Mesenchymal stem cell (in vitro differentiated cells and primary cell): ENCODE data around the gene SMURF1.

Experiments used
- DNase-seq: peaks from one replicate; pipeline ENCODE4 v3.0.0-alpha.2; 2013
- H2AFZ ChIP-seq: one replicate; pipeline ENCODE4 v1.6.1; 2013; ENCODE audit warnings: low read depth, mild to moderate bottlenecking, control low read depth, inconsistent platforms, low read length, moderate library complexity
- H2AK5ac ChIP-seq: 2 replicates; pipeline ENCODE4 v1.6.1; 2013; ENCODE audit warnings: low read length, moderate library complexity, mild to moderate bottlenecking, inconsistent platforms; ENCODE audit not compliant: severe bottlenecking
- H2BK120ac ChIP-seq: one replicate; pipeline ENCODE4 v1.6.1; 2013; ENCODE audit warnings: low read depth, mild to moderate bottlenecking, inconsistent platforms, low read length, moderate library complexity
- H2BK12ac ChIP-seq, 2 experiments: one replicate each; pipeline ENCODE4 v1.6.1; 2013; ENCODE audit warnings: inconsistent platforms in 2 of 2, low read length in 2 of 2, mild to moderate bottlenecking in 2 of 2, moderate library complexity in 2 of 2, control low read depth in 1 of 2
- H2BK15ac ChIP-seq: one replicate; pipeline ENCODE4 v1.6.1; 2013; ENCODE audit warnings: mild to moderate bottlenecking, low read depth, inconsistent platforms; ENCODE audit not compliant: poor library complexity, severe bottlenecking
- H2BK5ac ChIP-seq: 2 replicates; pipeline ENCODE4 v1.6.1; 2013; ENCODE audit warnings: low read depth, mild to moderate bottlenecking, low read length, control low read depth, inconsistent platforms; ENCODE audit not compliant: poor library complexity, severe bottlenecking
- H3K14ac ChIP-seq, 2 experiments: one replicate each; pipeline ENCODE4 v1.6.1; 2013; ENCODE audit warnings: inconsistent platforms in 2 of 2, low read length in 2 of 2, control low read depth in 1 of 2, mild to moderate bottlenecking in 1 of 2, moderate library complexity in 1 of 2
- H3K18ac ChIP-seq, 2 experiments: one replicate each; pipeline ENCODE4 v1.6.1; 2013; ENCODE audit warnings: inconsistent platforms in 2 of 2, low read length in 2 of 2, control low read depth in 1 of 2, low read depth in 1 of 2, mild to moderate bottlenecking in 1 of 2
- H3K23ac ChIP-seq, 2 experiments: one replicate each; pipeline ENCODE4 v1.6.1; 2013; ENCODE audit warnings: inconsistent platforms in 2 of 2, low read length in 2 of 2, mild to moderate bottlenecking in 2 of 2, moderate library complexity in 2 of 2, control low read depth in 1 of 2
- H3K27ac ChIP-seq: 2 replicates; pipeline ENCODE4 v1.5.1; 2013; ENCODE audit warnings: mild to moderate bottlenecking, moderate library complexity, low read length, control low read depth, inconsistent platforms; ENCODE audit not compliant: poor library complexity, severe bottlenecking
- H3K27me3 ChIP-seq, 2 experiments: 2 replicates each; pipeline versions ENCODE4 v1.6.1 to v1.7.0; 2013; ENCODE audit warnings: low read length in 2 of 2, mild to moderate bottlenecking in 2 of 2, moderate library complexity in 2 of 2, control low read depth in 1 of 2, inconsistent platforms in 1 of 2; ENCODE audit not compliant: control insufficient read depth in 1 of 2, insufficient read depth in 1 of 2
- H3K36me3 ChIP-seq, 2 experiments: 2 replicates each; pipeline versions ENCODE4 v1.6.1 to v1.7.0; 2013; ENCODE audit warnings: low read length in 2 of 2, control low read depth in 1 of 2, inconsistent platforms in 1 of 2, low read depth in 1 of 2, mild to moderate bottlenecking in 1 of 2; ENCODE audit not compliant: insufficient read depth in 2 of 2, control insufficient read depth in 1 of 2
- H3K4ac ChIP-seq, 2 experiments: one replicate each; pipeline ENCODE4 v1.6.1; 2013; ENCODE audit warnings: inconsistent platforms in 2 of 2, low read length in 2 of 2, mild to moderate bottlenecking in 2 of 2, moderate library complexity in 2 of 2, control low read depth in 1 of 2, low read depth in 1 of 2
- H3K4me1 ChIP-seq: 2 replicates; pipeline ENCODE4 v1.6.1; 2013; ENCODE audit warnings: low read depth, low read length, control low read depth; ENCODE audit not compliant: control insufficient read depth, insufficient read depth
- H3K4me2 ChIP-seq: 2 replicates; pipeline ENCODE4 v1.6.1; 2013; ENCODE audit warnings: low read length, mild to moderate bottlenecking, inconsistent platforms; ENCODE audit not compliant: poor library complexity, severe bottlenecking
- H3K4me3 ChIP-seq, 2 experiments: 2 replicates each; pipeline versions ENCODE4 v1.5.1 to v1.7.0; 2013; ENCODE audit warnings: low read length in 2 of 2, mild to moderate bottlenecking in 2 of 2, control low read depth in 1 of 2, low read depth in 1 of 2; ENCODE audit not compliant: insufficient read depth in 1 of 2
- H3K79me1 ChIP-seq: replicated peaks from 2 replicates; pipeline ENCODE4 v1.6.1; 2013; ENCODE audit warnings: mild to moderate bottlenecking, control low read depth, low read length, inconsistent platforms; ENCODE audit not compliant: poor library complexity, severe bottlenecking
- H3K9ac ChIP-seq: 2 replicates; pipeline ENCODE4 v1.7.0; 2013; ENCODE audit warnings: mild to moderate bottlenecking, low read length, moderate library complexity
- H3K9me3 ChIP-seq: 2 replicates; pipeline ENCODE4 v1.7.0; 2013; ENCODE audit warnings: mild to moderate bottlenecking, low read length; ENCODE audit not compliant: control insufficient read depth
- H4K8ac ChIP-seq: one replicate; pipeline ENCODE4 v1.6.1; 2013; ENCODE audit warnings: inconsistent platforms, mild to moderate bottlenecking, low read length, moderate library complexity
- H4K91ac ChIP-seq: one replicate; pipeline ENCODE4 v1.6.1; 2013; ENCODE audit warnings: mild to moderate bottlenecking, low read length, inconsistent platforms
- WGBS: methylation state at CpG from one replicate; pipeline ENCODE4 v1.1.7; 2013; ENCODE audit warnings: mixed read lengths; 5-methylcytosine and 5-hydroxymethylcytosine counted together

Gene SMURF1

DNA sequence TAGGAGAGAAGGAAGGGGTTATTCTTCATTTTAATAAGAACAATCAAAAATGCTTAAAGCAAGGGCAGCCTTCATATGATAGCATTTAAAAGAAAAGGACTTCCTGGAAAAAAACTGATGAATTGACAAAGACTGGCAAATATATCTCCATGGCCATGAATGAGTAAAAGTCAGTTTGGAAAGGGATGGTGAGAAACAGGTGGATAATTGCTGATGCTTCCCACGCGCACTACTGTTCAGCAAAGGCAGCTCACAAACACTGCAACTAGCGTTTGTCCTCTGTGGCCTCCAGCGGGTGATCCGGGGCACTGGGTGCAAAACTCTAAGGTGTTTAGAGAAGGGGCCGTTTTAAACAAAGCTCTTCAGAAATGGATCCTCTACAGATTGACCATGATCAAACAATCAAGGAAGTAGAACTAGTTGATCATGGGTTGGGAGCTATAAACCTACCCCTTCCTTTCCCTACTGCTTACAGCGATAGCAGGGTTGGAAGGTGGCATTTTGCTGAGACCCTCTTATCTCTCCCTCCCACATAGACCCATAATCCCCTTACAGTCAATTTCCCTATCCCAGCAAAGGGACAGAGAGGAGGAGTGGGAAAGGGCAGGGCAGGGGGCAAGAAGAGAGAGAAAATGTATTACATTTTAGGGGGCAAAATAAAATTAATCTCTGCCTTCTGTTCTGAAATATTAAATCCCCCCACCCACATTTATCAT is 53.8 kb downstream of the SMURF1 start:
- Histone ChIP-seq H3K27me3 (no peaks in the 10 kb centered on the region), H2BK5ac (no peak overlapping the region), H2AFZ (no peak overlapping the region), H3K27ac (no peak overlapping the region), H3K9ac (no peak overlapping the region), H3K9me3 (peaks cover 3% of the 10 kb centered on the region), H2BK15ac (no peak overlapping the region), H3K23ac (no peak overlapping the region), H2BK12ac (no peak overlapping the region), H3K14ac (no peak overlapping the region), H2AK5ac (no peak overlapping the region), H3K4ac (no peak overlapping the region), H4K8ac (no peak overlapping the region), H3K4me2 (no peak overlapping the region), H3K18ac (no peak overlapping the region), H3K4me1 (peaks cover 4% of the 10 kb centered on the region), H3K79me1 (peaks cover 11% of the 10 kb centered on the region), H4K91ac (no peak overlapping the region), H3K36me3 (peaks cover 0 to 6% of the 10 kb centered on the region in 2 experiments), H2BK120ac (no peak overlapping the region), H3K4me3 (no peak overlapping the region)
- no peak for DNase-seq
- 100% methylated on average over 5 of the region's 7 CpGs for WGBS

- Histone ChIP-seq H3K18ac (no peak overlapping the region), H2AK5ac (no peak overlapping the region), H2BK15ac (no peak overlapping the region), H4K91ac (no peak overlapping the region), H3K23ac (no peak overlapping the region), H3K9ac (no peak overlapping the region), H3K14ac (no peak overlapping the region), H3K4me1 (peaks cover 4% of the 10 kb centered on the region), H3K27ac (no peak overlapping the region), H3K27me3 (no peaks in the 10 kb centered on the region), H3K9me3 (peaks cover 3% of the 10 kb centered on the region), H3K79me1 (peaks cover 10% of the 10 kb centered on the region), H2AFZ (no peak overlapping the region), H2BK120ac (no peak overlapping the region), H3K36me3 (peaks cover 0 to 6% of the 10 kb centered on the region in 2 experiments), H2BK5ac (no peak overlapping the region), H3K4me3 (no peak overlapping the region), H2BK12ac (no peak overlapping the region), H3K4ac (no peak overlapping the region), H3K4me2 (no peak overlapping the region), H4K8ac (no peak overlapping the region)
- 100% methylated on average over 1 of the region's 2 CpGs for WGBS
- no peak for DNase-seq
Observed at GRCh38 chr7:99086944-99087343, 57.0 kb downstream of the SMURF1 start.

DNA sequence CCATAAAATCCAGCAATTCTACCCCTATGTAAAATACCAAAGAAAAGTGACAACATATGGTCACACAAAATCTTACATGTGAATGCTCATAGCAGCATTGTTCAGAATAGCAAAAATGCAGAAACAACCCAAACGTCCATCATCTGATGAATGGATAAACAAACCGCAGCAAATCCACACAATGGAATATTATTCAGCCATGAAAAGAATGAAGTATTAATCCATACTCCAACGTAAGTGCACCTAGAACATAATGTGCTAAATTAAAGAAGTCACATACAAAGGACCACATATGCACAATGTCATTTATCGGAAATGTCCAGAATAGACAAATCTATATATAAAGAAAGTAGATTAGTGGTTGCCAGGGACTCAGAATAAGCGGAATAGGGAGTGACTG is 57.4 kb downstream of the SMURF1 start:
- no peak overlapping the region for H2AFZ ChIP-seq
- H3K4me3 ChIP-seq, result no peak overlapping the region
- H3K9me3 ChIP-seq, result peaks cover 3% of the 10 kb centered on the region
- H3K4me2 ChIP-seq, result no peak overlapping the region
- H3K79me1 ChIP-seq, result peaks cover 10% of the 10 kb centered on the region
- no peaks in the 10 kb centered on the region for H3K27me3 ChIP-seq
- H3K9ac ChIP-seq, result no peak overlapping the region
- no peak overlapping the region for H4K91ac ChIP-seq
- no peak overlapping the region for H4K8ac ChIP-seq
- DNase-seq, result no peak
- no peak overlapping the region for H2BK15ac ChIP-seq
- peaks cover 4% of the 10 kb centered on the region for H3K4me1 ChIP-seq
- H2BK12ac ChIP-seq, result no peak overlapping the region
- no peak overlapping the region for H3K4ac ChIP-seq
- H3K36me3 ChIP-seq, result peaks cover 0 to 6% of the 10 kb centered on the region in 2 experiments
- H2BK120ac ChIP-seq, result no peak overlapping the region
- no peak overlapping the region for H2AK5ac ChIP-seq
- H3K14ac ChIP-seq, result no peak overlapping the region
- no peak overlapping the region for H2BK5ac ChIP-seq
- H3K27ac ChIP-seq, result no peak overlapping the region
- H3K23ac ChIP-seq, result no peak overlapping the region
- no peak overlapping the region for H3K18ac ChIP-seq
- WGBS, result 99% methylated on average over 4 of the region's 5 CpGs

- Histone ChIP-seq H3K9me3 (peaks cover 3% of the 10 kb centered on the region), H3K4me3 (no peak overlapping the region), H2AFZ (no peak overlapping the region), H2BK12ac (no peak overlapping the region), H3K4me1 (peaks cover 8% of the 10 kb centered on the region), H4K8ac (no peak overlapping the region), H3K18ac (no peak overlapping the region), H3K79me1 (peaks cover 17% of the 10 kb centered on the region), H3K36me3 (peaks cover 0 to 6% of the 10 kb centered on the region in 2 experiments), H2BK120ac (no peak overlapping the region), H2BK5ac (no peak overlapping the region), H2AK5ac (no peak overlapping the region), H4K91ac (no peak overlapping the region), H3K27ac (no peak overlapping the region), H3K4me2 (no peak overlapping the region), H3K14ac (no peak overlapping the region), H3K9ac (no peak overlapping the region), H3K27me3 (no peaks in the 10 kb centered on the region), H3K23ac (no peak overlapping the region), H2BK15ac (no peak overlapping the region), H3K4ac (no peak overlapping the region)
- WGBS, result 97% methylated on average over 3 of the region's 3 CpGs
- DNase-seq, result peak; percentile 30
Observed at GRCh38 chr7:99083733-99084132, 60.2 kb downstream of the SMURF1 start.
